Stimulated activated CD8-positive, alpha-beta memory T cell treated with anti-CD3 and anti-CD28 coated beads, Interleukin-2, amount 100 ng/mL, for 1 hour (primary cell): ENCODE results near the gene TIMMDC1.
"Not testable (repeated sequence)": the region's sequence is repeated elsewhere in the genome, so short reads cannot be mapped to it uniquely, and the experiment has no call there.

Experiments
- DNase-seq, 2 donors: peaks; one replicate each; pipeline ENCODE4 v3.0.0-alpha.2; 2020; ENCODE audit warnings: low read depth in 2 of 2

The TIMMDC1 gene

GRCh38 chr3:119557192-119557876, 59.0 kb downstream of the TIMMDC1 start:
- no peak for DNase-seq

- no peak for DNase-seq
These were observed 59.5 kb downstream of the TIMMDC1 start for GRCh38 chr3:119557877-119558269.

GRCh38 chr3:119558626-119559317, 60.4 kb downstream of the TIMMDC1 start:
- no peak for DNase-seq

GRCh38 chr3:119559441-119559963, 61.2 kb downstream of the TIMMDC1 start, which contains the start of gene CD80:
Gene CD80, minus strand, starts transcription at chr3:119559614. Its CDS starts 1,886 bp downstream, at chr3:119557728.
- DNase-seq: peak in 1 of 2 donors; percentile 13

DNA sequence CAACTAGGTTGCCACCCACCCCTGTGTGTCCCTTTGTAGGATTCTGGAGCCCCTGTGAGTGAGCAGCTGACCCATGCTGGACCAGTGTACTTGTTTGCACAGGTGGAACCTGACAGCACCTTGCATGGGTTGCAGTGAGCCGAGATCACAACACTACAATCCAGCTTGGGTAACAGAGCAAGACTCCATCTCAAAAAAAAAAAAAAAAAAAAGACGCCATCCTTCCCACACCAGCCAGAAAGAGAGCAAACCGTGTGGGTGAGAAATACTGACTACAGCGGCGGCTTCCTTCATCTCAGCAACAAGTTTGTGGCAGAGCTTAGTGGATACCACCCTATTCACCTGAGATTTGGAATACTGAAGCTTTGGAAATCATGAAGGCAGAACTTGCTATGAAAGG, 61.8 kb downstream of the TIMMDC1 start:
- DNase-seq: no peak

- DNase-seq: no peak
These were observed 64.1 kb downstream of the TIMMDC1 start for GRCh38 chr3:119562307-119562961.

- DNase-seq: not testable (repeated sequence)
These were observed 65.0 kb downstream of the TIMMDC1 start for GRCh38 chr3:119563334-119563733.

DNA sequence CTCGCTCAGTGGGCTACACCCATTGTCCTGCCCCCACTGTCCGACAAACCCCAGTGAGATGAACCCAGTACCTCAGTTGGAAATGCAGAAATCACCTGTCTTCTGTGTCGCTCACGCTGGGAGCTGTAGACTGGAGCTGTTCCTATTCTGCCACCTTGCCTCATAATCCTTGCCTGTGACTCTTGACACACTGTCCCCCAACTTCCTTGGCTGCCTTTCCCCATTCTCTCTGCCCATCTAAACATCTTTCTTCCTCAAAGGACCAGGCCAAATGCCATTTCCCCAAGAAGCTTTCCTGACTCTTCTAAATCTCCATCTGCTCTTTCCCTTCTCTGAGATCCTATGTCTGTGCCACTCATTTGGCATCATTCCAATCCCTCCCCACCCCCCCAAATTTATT, 70.8 kb downstream of the TIMMDC1 start:
- no peak for DNase-seq

- no peak for DNase-seq
These were observed 71.9 kb downstream of the TIMMDC1 start for GRCh38 chr3:119570229-119570628.

- DNase-seq: no peak
These were observed 72.9 kb downstream of the TIMMDC1 start for GRCh38 chr3:119571230-119571629.

DNA sequence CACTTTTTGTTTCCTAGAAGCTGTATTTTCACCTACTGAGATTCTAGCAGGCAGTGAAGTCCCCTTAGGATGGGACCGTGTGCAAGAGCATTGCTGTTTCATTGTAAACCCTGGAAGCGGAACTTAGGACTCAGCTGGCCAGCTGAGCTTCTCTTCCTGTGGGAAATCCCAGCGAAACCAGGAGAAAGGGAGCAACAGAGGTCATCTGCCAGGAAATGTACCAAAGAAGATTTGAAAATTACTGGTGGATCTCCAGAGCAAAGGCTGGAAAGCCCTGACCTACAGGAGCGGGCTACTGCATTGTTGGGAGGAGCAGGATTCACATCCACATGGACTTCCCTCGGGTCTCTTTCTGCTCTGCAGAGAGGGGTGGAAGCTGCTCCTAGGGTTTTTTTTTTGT, 73.3 kb downstream of the TIMMDC1 start:
- no peak for DNase-seq
